Fibroblast of skin of right quadriceps (primary cell): Measurements from ENCODE around the gene VAV2.

Experiments
- DNase-seq: peaks from one replicate; pipeline ENCODE4 v3.0.0-alpha.2; 2013

The VAV2 gene

GRCh38 chr9:133873009-133873408 lies 119.1 kb downstream of the VAV2 start:
- DNase-seq = no peak

- no peak for DNase-seq
Measured at GRCh38 chr9:133870598-133871595, 121.2 kb downstream of the VAV2 start.

GRCh38 chr9:133869674-133870405 lies 122.3 kb downstream of the VAV2 start:
- no peak for DNase-seq

GRCh38 chr9:133868203-133868602 lies 123.9 kb downstream of the VAV2 start:
- DNase-seq = no peak

GRCh38 chr9:133866946-133867345 lies 125.2 kb downstream of the VAV2 start:
- DNase-seq = no peak

- DNase-seq = peak; percentile 21
Measured at GRCh38 chr9:133864011-133864410, 128.1 kb downstream of the VAV2 start.

GRCh38 chr9:133863257-133863592 lies 128.9 kb downstream of the VAV2 start:
- no peak for DNase-seq

- DNase-seq = no peak
Measured at GRCh38 chr9:133862585-133863256, 129.4 kb downstream of the VAV2 start.

- no peak for DNase-seq
Measured at GRCh38 chr9:133861692-133862091, 130.4 kb downstream of the VAV2 start.

GRCh38 chr9:133861086-133861485 lies 131.0 kb downstream of the VAV2 start:
- no peak for DNase-seq

GRCh38 chr9:133858771-133859170 lies 133.4 kb downstream of the VAV2 start:
- DNase-seq = no peak

- no peak for DNase-seq
Measured at GRCh38 chr9:133857639-133858038, 134.5 kb downstream of the VAV2 start.

- no peak for DNase-seq
Measured at GRCh38 chr9:133856798-133857197, 135.3 kb downstream of the VAV2 start.

- DNase-seq = peak; percentile 52
Measured at GRCh38 chr9:133855802-133856521, 136.2 kb downstream of the VAV2 start.

- no peak for DNase-seq
Measured at GRCh38 chr9:133855371-133855770, 136.8 kb downstream of the VAV2 start.

- DNase-seq = no peak
Measured at GRCh38 chr9:133854765-133855164, 137.4 kb downstream of the VAV2 start.

GRCh38 chr9:133854048-133854447 lies 138.1 kb downstream of the VAV2 start:
- DNase-seq = no peak

GRCh38 chr9:133853331-133853730 lies 138.8 kb downstream of the VAV2 start:
- no peak for DNase-seq

- DNase-seq = no peak
Measured at GRCh38 chr9:133852431-133852830, 139.7 kb downstream of the VAV2 start.

GRCh38 chr9:133851693-133852092 lies 140.4 kb downstream of the VAV2 start:
- DNase-seq = no peak

- no peak for DNase-seq
Measured at GRCh38 chr9:133850937-133851336, 141.2 kb downstream of the VAV2 start.

- no peak for DNase-seq
Measured at GRCh38 chr9:133850161-133850560, 142.0 kb downstream of the VAV2 start.
